IMR-90 (cell line): Measurements from ENCODE around the gene GALNT5. TPM values are rescaled to one million over a fixed set of nuclear protein-coding genes. Genes with fewer than 3 reads are reported as not detected.

Experiments
- ATAC-seq: fragments of 200-7000 bp; cut with Tn5 transposase; 2 replicates; pipeline ENCODE4 v1.9.1; 2020; ENCODE audit warnings: low read depth, mild to moderate bottlenecking, moderate library complexity
- BruUV-seq: library from RNA; stranded (reverse); fragments of 400-500 nt; replicated peaks from 2 replicates; lab custom pipeline; 2021; lab: Mats Ljungman, UMichigan
- CTCF ChIA-PET: fragments of 300-600 bp; formaldehyde crosslinking; extraction: SDS; loops from one replicate; lab custom pipeline; 2021; ENCODE audit warnings: antibody characterized with exemption; lab: Yijun Ruan, JAX
- POLR2A ChIA-PET: fragments of 300-600 bp; sonication (Branson Sonifier 250); formaldehyde crosslinking; loops from one replicate; lab custom pipeline; 2022; ENCODE audit warnings: antibody characterized with exemption; ENCODE audit not compliant: unreplicated experiment; lab: Charles Lee
- DNase-seq: peaks from one replicate; pipeline ENCODE4 v3.0.0; 2013
- H2AFZ ChIP-seq: replicated peaks from 2 replicates; pipeline ENCODE3; 2013; ENCODE audit warnings: low read length, mild to moderate bottlenecking; ENCODE audit not compliant: poor library complexity
- H2AK5ac ChIP-seq: 2 replicates; pipeline ENCODE4 v1.6.1; 2013; ENCODE audit warnings: low read depth, low read length, inconsistent platforms
- H2AK9ac ChIP-seq: replicated peaks from 2 replicates; pipeline ENCODE3; 2013; ENCODE audit warnings: mild to moderate bottlenecking, low read depth, low read length, moderate library complexity; ENCODE audit not compliant: poor library complexity
- H2BK120ac ChIP-seq: 2 replicates; pipeline ENCODE4 v1.6.1; 2013; ENCODE audit warnings: low read depth, low read length, inconsistent platforms
- H2BK15ac ChIP-seq: 3 replicates; pipeline ENCODE4 v1.6.1; 2013; ENCODE audit warnings: low read depth, low read length, inconsistent platforms
- H2BK20ac ChIP-seq: 2 replicates; pipeline ENCODE4 v1.6.1; 2013; ENCODE audit warnings: low read depth, mild to moderate bottlenecking, inconsistent platforms, low read length, moderate library complexity
- H2BK5ac ChIP-seq: 2 replicates; pipeline ENCODE4 v1.6.1; 2013; ENCODE audit warnings: mild to moderate bottlenecking, low read depth, low read length, inconsistent platforms; ENCODE audit not compliant: poor library complexity, severe bottlenecking
- H3K14ac ChIP-seq: replicated peaks from 2 replicates; pipeline ENCODE4 v1.6.1; 2013; ENCODE audit warnings: low read depth, low read length, inconsistent platforms
- H3K18ac ChIP-seq: 2 replicates; pipeline ENCODE4 v1.6.1; 2013; ENCODE audit warnings: low read depth, low read length, control low read depth
- H3K23ac ChIP-seq: 2 replicates; pipeline ENCODE4 v1.6.1; 2013; ENCODE audit warnings: low read depth, low read length, inconsistent platforms
- H3K27ac ChIP-seq: 2 replicates; pipeline ENCODE4 v1.5.1; 2013; ENCODE audit warnings: mild to moderate bottlenecking, control low read depth, low read length; ENCODE audit not compliant: insufficient read depth
- H3K27me3 ChIP-seq: 2 replicates; pipeline ENCODE4 v1.6.1; 2013; ENCODE audit warnings: low read length; ENCODE audit not compliant: control insufficient read depth, insufficient read depth
- H3K36me3 ChIP-seq: 2 replicates; pipeline ENCODE4 v1.6.1; 2013; ENCODE audit warnings: low read length, mixed read lengths; ENCODE audit not compliant: control insufficient read depth, insufficient read depth
- H3K4ac ChIP-seq: 2 replicates; pipeline ENCODE4 v1.6.1; 2013; ENCODE audit warnings: low read depth, low read length, inconsistent platforms
- H3K4me1 ChIP-seq: 2 replicates; pipeline ENCODE4 v1.6.1; 2013; ENCODE audit warnings: low read length, mixed read lengths; ENCODE audit not compliant: control insufficient read depth, insufficient read depth
- H3K4me2 ChIP-seq: 2 replicates; pipeline ENCODE4 v1.6.1; 2013; ENCODE audit warnings: low read depth, mild to moderate bottlenecking, control low read depth, low read length, moderate library complexity
- H3K4me3 ChIP-seq: 2 replicates; pipeline ENCODE4 v1.5.1; 2013; ENCODE audit warnings: low read depth, mild to moderate bottlenecking, control low read depth, low read length, moderate library complexity; ENCODE audit not compliant: insufficient read depth
- H3K56ac ChIP-seq: 2 replicates; pipeline ENCODE4 v1.6.1; 2013; ENCODE audit warnings: low read length, inconsistent platforms; ENCODE audit not compliant: insufficient read depth; ENCODE audit errors: extremely low read depth
- H3K79me1 ChIP-seq, 2 experiments: 2 replicates each; pipeline ENCODE4 v1.6.1; 2013; ENCODE audit warnings: low read length in 2 of 2, inconsistent platforms in 1 of 2, low read depth in 1 of 2
- H3K9ac ChIP-seq: 2 replicates; pipeline ENCODE4 v1.6.1; 2013; ENCODE audit warnings: low read depth, low read length, control low read depth
- H3K9me1 ChIP-seq: 2 replicates; pipeline ENCODE4 v1.6.1; 2013; ENCODE audit warnings: low read length, inconsistent platforms; ENCODE audit not compliant: insufficient read depth
- H3K9me3 ChIP-seq: 2 replicates; pipeline ENCODE4 v1.6.1; 2013; ENCODE audit warnings: low read length; ENCODE audit not compliant: control insufficient read depth, insufficient read depth
- H4K20me1 ChIP-seq: 2 replicates; pipeline ENCODE4 v1.6.1; 2013; ENCODE audit warnings: low read length, inconsistent platforms; ENCODE audit not compliant: insufficient read depth
- H4K5ac ChIP-seq: 2 replicates; pipeline ENCODE4 v1.6.1; 2013; ENCODE audit warnings: mild to moderate bottlenecking, low read depth, low read length, control low read depth
- H4K8ac ChIP-seq, 2 experiments: 2 replicates each; pipeline ENCODE4 v1.6.1; 2013; ENCODE audit warnings: low read depth in 2 of 2, low read length in 2 of 2, control low read depth in 1 of 2, inconsistent platforms in 1 of 2
- H4K91ac ChIP-seq: 2 replicates; pipeline ENCODE4 v1.6.1; 2013; ENCODE audit warnings: low read depth, low read length, inconsistent platforms; ENCODE audit not compliant: insufficient read depth
- POLR2A ChIP-seq: IDR thresholded peaks from 2 replicates; pipeline ENCODE4 v1.6.1; 2012; ENCODE audit warnings: mild to moderate bottlenecking, low read depth, low read length
- WGBS, 2 experiments: methylation state at CpG; one replicate each; pipeline versions ENCODE4 v1.1.5 to v1.1.7; 2013; ENCODE audit warnings: missing lambda C conversion rate in 2 of 2; ENCODE audit not compliant: insufficient read length in 1 of 2; ENCODE audit errors: extremely low coverage in 2 of 2; 5-methylcytosine and 5-hydroxymethylcytosine counted together
- dilution Hi-C: fragments of 300-500 bp; cut with HindIII; formaldehyde crosslinking; loops from one replicate; pipeline ENCODE4 v1.14.3; 2018; ENCODE audit warnings: low sequenced_read_pairs; ENCODE audit not compliant: unreplicated experiment
- in situ Hi-C: fragments of 300-500 bp; cut with MboI; formaldehyde crosslinking; loops from 3 replicates; pipeline ENCODE4 v1.14.3; 2019; ENCODE audit warnings: low sequenced_read_pairs, inconsistent platforms, mixed read lengths
- intact Hi-C: fragments of 100-400 bp; cut with micrococcal nuclease; formaldehyde crosslinking; loops from 2 replicates; pipeline ENCODE4 v1.10.0; 2022
- polyA plus RNA-seq, 3 experiments: library from polyadenylated mRNA; depleted of rRNA; stranded (reverse); fragments of >200 nt; gene quantifications; 2 replicates each; pipeline ENCODE4 v1.2.3, GENCODE V29; 2012; ENCODE audit warnings: low replicate concordance in 1 of 3
- total RNA-seq: library from RNA; depleted of rRNA; stranded (reverse); fragments of >200 nt; gene quantifications from 2 replicates; pipeline ENCODE4 v1.2.3, GENCODE V29; 2012

GALNT5 gene
- total and polyA plus RNA-seq, 2 of the 4 experiments (the other 2 are of a cell fraction) = 36.3 to 63.3 TPM

- peaks cover 6% of the 10 kb centered on the region; the same call in 1 of the 2 replicates for H3K9me1 ChIP-seq
- no peak overlapping the region for H3K23ac ChIP-seq
- H3K4me2 ChIP-seq = no peak overlapping the region
- WGBS, 2 experiments = no CpG with 5 or more reads among the region's 2 CpGs
- TF ChIP-seq POLR2A = no peak
- no peak overlapping the region for H2BK20ac ChIP-seq
- in situ Hi-C loops = no loop called here
- H2BK15ac ChIP-seq = no peak overlapping the region
- H3K18ac ChIP-seq = no peak overlapping the region
- H3K4ac ChIP-seq = no peak overlapping the region
- H4K8ac ChIP-seq = no peak overlapping the region
- H3K4me1 ChIP-seq = peaks cover 9% of the 10 kb centered on the region
- no peaks in the 10 kb centered on the region for H4K20me1 ChIP-seq
- ChIA-PET POLR2A (no interaction called here), CTCF (interaction anchor here (0.6 kb wide), 1 partner anchor 798 kb away, joined by 3 read pairs; no protein-coding TSS in a partner anchor)
- no peaks in the 10 kb centered on the region for H3K27me3 ChIP-seq
- H4K91ac ChIP-seq = no peak overlapping the region
- no peak overlapping the region for H3K4me3 ChIP-seq
- no peak overlapping the region for H2AK9ac ChIP-seq
- no peak overlapping the region for H3K27ac ChIP-seq
- H3K56ac ChIP-seq = no peak overlapping the region
- DNase-seq (no peak), ATAC-seq (no peak)
- H3K9me3 ChIP-seq = no peaks in the 10 kb centered on the region
- H3K14ac ChIP-seq = no peak overlapping the region
- intact Hi-C loops = no loop called here
- no TSS peak for BruUV-seq
- no peak overlapping the region for H2AFZ ChIP-seq
- H2AK5ac ChIP-seq = no peak overlapping the region
- dilution Hi-C loops = no loop called here
- H4K5ac ChIP-seq = no peak overlapping the region
- H2BK120ac ChIP-seq = no peak overlapping the region
- H3K9ac ChIP-seq = no peak overlapping the region
- peaks cover 3% of the 10 kb centered on the region for H3K36me3 ChIP-seq
- peaks cover 30 to 43% of the 10 kb centered on the region in 2 experiments for H3K79me1 ChIP-seq
- no peak overlapping the region for H2BK5ac ChIP-seq
Observed at GRCh38 chr2:157267476-157267875, 10.0 kb downstream of the GALNT5 start.
